Dendritic cell treated with granulocyte-macrophage colony-stimulating factor and Interleukin-4, amounts not matched to agents 40 ng/mL and 50 ng/mL, for 4 days (primary cell): ENCODE results near the gene LDHB.

Experiments used
- H3K27ac Mint-ChIP-seq: one replicate; pipeline ENCODE4 v1.8.0; 2022; ENCODE audit warnings: mild to moderate bottlenecking, mixed read lengths
- H3K27me3 Mint-ChIP-seq: one replicate; pipeline ENCODE4 v1.8.0; 2022; ENCODE audit warnings: mild to moderate bottlenecking, mixed read lengths
- H3K36me3 Mint-ChIP-seq: one replicate; pipeline ENCODE4 v1.8.0; 2022; ENCODE audit warnings: low read depth, mixed read lengths
- H3K4me1 Mint-ChIP-seq: one replicate; pipeline ENCODE4 v1.8.0; 2022; ENCODE audit warnings: low read depth, mixed read lengths
- H3K4me3 Mint-ChIP-seq: one replicate; pipeline ENCODE4 v1.8.0; 2022; ENCODE audit warnings: mild to moderate bottlenecking, moderate library complexity, mixed read lengths
- H3K9me3 Mint-ChIP-seq: one replicate; pipeline ENCODE4 v1.8.0; 2022; ENCODE audit warnings: mixed read lengths
- intact Hi-C: fragments of 100-400 bp; cut with micrococcal nuclease; formaldehyde crosslinking; loops from one replicate; pipeline ENCODE4 v1.15.0; 2022

LDHB gene

DNA sequence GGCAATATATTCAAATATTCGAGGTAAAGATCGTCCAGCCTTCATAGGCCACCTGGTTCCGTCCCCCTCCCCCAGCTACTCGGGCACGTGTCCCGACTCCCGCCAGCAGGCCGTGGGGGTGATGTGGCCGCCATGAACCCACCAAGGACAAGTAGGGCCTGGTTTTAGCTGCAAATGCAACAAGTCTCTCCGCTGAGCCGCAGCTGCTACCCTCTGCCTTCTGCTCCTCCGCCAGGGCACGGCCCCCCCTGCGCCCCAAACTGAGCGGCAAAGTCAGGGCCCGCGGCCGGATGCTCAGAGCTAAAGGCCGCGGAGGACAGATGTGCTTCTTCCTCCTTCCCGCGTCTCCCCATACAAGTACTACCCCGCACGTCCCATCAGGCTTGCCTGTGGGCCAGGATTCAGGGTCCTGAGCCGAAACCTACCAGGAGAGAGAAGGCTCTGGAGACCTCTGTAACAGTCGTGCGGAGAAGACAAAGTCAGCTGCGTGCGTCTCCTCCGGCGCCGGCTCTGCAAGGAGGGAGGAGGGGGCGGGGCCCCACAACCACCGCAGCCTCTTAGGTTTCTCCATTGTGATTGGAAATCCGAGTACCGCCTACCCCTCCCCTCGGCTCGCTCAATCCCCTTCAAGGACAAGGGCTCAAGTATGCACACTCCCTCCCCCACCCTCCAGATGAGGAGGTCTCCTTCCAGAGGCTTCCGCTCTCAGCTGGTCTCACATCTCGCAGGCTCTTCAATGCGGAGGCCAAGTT is at the start of gene LDHB:
Gene LDHB (minus strand): TSS at position 517 of the 752 bp plus-strand sequence. CDS start 3,171 bp downstream, outside the sequence.
- Mint-ChIP-seq H3K9me3 (no peaks in the 10 kb centered on the region), H3K36me3 (peaks cover 33% of the 10 kb centered on the region), H3K4me1 (peaks cover 22% of the 10 kb centered on the region), H3K27me3 (no peaks in the 10 kb centered on the region), H3K4me3 (peak within 1 kb of the TSS; percentile 93), H3K27ac (peak within 1 kb of the TSS; percentile 80)
- intact Hi-C loops: loop anchor here (5.0 kb wide), 1 partner anchor 155 kb away; the partner anchor contains the start of genes GOLT1B and RECQL

DNA sequence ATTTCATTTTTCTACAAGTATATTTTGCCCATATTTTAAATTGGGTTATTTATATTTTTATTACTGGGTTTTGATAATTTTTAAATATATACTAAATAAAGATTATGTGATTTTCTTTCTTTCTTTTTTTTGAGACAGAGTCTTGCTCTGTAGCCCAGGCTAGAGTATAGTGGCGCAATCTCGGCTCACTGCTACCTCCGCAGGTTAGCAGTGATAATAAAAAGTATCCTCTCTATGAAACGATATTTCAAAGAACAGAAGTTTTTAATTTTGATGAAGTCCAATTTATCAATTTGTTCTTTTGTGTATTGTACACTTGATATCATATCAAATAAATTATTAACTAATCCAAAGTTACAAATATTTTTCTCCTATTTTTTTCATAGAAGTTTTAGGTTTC is 47.2 kb upstream of the LDHB start:
- Mint-ChIP-seq H3K4me1 (no peaks in the 10 kb centered on the region), H3K27me3 (no peaks in the 10 kb centered on the region), H3K9me3 (no peaks in the 10 kb centered on the region), H3K27ac (no peak overlapping the region), H3K4me3 (no peak overlapping the region), H3K36me3 (no peaks in the 10 kb centered on the region)
- intact Hi-C loops: no loop called here

DNA sequence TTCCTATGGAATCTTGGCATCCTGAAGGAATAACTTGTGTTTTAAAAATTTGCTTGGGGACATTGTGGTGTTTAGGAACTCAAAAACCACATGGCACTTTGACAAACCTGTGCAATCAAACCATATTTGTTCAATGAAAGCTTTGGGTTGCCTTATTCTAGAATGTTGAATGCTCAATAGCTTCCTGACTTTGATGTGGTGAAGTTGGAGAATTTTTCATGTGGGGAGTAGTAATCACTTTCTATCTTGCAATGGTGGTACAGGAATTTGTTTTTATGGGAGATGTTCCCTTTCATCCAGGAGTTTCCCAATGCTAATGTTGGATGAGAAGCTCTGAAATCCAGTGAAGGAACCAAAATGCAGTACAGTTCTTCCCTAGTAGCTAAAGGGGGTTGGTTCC is 42.2 kb upstream of the LDHB start:
- H3K9me3 Mint-ChIP-seq: no peaks in the 10 kb centered on the region
- H3K4me3 Mint-ChIP-seq: no peak overlapping the region

DNA sequence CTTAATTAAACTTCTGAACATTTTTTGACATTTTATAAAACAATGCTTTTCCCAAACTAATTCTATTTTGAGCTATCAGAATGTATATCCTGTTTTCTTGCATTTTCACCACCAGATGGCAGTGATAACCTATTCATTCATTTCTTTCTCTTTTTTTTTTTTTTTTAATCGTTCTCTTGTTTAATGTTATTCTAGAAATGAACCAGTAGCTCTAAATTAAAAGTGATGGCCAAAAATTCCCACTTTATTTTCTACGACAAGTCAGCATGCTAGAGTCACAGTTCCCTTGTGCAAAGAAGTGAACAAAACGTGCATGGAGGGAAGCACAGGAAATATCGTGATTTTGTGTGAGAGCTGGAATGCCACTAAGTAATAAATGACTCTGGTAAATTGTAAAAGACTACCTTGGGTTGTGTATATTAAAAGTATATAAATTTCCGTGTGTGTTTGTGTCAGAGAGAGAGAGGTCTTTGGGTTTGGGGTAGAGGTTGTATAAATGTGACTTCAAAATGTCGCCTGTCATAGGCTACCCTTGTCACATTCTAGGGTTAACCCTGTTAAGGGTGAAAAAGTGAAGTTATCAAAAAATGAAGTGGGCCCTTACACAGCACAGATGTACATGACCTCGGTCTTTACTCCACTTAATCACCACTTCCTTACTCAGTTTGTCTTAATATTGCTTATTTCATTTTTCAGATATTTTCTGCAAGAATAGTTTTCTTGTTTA is 40.4 kb upstream of the LDHB start:
- no peaks in the 10 kb centered on the region for H3K27me3 Mint-ChIP-seq
- H3K36me3 Mint-ChIP-seq: no peaks in the 10 kb centered on the region
- H3K9me3 Mint-ChIP-seq: no peaks in the 10 kb centered on the region
- H3K4me3 Mint-ChIP-seq: no peak overlapping the region
- peaks cover 6% of the 10 kb centered on the region for H3K4me1 Mint-ChIP-seq
- H3K27ac Mint-ChIP-seq: no peak overlapping the region
- intact Hi-C loops: loop anchor here (2.0 to 5.0 kb wide), 4 partner anchors 321 to 764 kb away; no protein-coding TSS in a partner anchor

More for the DNA sequence above, 42.2 kb upstream of the LDHB start:
- H3K27ac Mint-ChIP-seq: no peak overlapping the region
- H3K4me1 Mint-ChIP-seq: peaks cover 2% of the 10 kb centered on the region
- intact Hi-C loops: loop anchor here (2.0 to 5.0 kb wide), 3 partner anchors 319 to 762 kb away; no protein-coding TSS in a partner anchor
- H3K36me3 Mint-ChIP-seq: no peaks in the 10 kb centered on the region
- no peaks in the 10 kb centered on the region for H3K27me3 Mint-ChIP-seq

DNA sequence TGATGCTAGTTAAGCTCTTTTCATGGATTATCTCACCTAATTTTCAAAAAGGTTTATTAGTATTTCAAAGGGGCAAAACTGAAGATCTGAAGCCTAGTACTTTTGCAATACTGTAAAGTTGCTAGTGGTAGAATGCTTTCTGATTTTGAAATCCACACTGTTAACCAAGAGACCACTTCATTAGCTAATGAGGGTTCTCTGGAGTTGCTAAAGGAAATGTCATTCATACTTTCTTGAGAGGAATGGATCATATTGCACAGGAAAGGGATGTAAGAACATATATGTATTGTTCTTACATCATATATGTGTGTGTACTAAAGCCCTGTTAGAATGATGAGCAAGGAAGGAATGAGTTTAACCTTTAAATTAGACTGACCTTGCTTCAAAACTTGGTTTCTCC is 39.0 kb upstream of the LDHB start:
- Mint-ChIP-seq H3K4me1 (peaks cover 6% of the 10 kb centered on the region), H3K4me3 (no peak overlapping the region), H3K27me3 (no peaks in the 10 kb centered on the region), H3K27ac (no peak overlapping the region), H3K36me3 (no peaks in the 10 kb centered on the region), H3K9me3 (no peaks in the 10 kb centered on the region)
- intact Hi-C loops: loop anchor here (2.0 to 5.0 kb wide), 3 partner anchors 641 to 766 kb away; no protein-coding TSS in a partner anchor

DNA sequence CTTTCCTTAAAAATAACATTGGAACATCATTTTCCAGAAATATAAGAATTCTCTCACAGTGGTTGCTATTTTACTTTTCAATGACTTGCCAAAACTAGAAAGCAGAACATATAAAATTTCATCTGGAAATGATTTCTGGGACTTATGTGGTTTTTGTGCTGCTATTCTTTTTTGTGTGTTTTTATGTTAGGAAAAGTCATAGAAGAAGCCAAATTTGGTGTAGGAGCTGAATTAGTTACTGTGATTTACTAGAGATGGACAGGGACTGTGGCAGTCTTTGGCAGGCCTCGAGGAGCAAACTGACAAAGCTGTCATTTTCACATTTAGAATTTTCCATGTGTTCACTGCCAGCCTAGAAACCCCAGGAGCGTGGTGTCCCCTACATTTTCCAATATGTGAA is 38.3 kb upstream of the LDHB start:
- Mint-ChIP-seq H3K27me3 (no peaks in the 10 kb centered on the region), H3K4me1 (peaks cover 6% of the 10 kb centered on the region), H3K9me3 (no peaks in the 10 kb centered on the region), H3K36me3 (no peaks in the 10 kb centered on the region), H3K4me3 (no peak overlapping the region), H3K27ac (no peak overlapping the region)
- intact Hi-C loops: loop anchor here (2.0 to 5.0 kb wide), 3 partner anchors 641 to 766 kb away; no protein-coding TSS in a partner anchor

DNA sequence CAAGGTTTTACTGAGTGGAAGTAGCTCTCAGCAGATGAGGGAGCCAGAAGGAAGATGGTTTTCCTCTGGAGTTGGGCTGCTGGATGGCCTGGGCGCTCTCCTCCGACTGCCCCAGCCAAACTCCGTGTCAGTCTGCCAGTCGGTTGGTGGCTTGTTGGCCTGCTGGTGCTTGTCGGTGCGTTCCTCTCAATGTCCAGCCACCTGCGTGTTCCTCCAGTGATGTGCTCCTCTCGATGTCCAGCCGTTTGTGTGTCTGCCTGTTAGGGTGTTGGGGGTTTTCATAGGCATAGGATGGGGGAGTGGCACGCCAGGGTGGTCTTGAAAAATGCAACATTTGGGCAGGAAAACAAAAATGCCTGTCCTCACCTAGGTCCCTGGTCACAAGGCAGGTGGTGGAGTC is 37.0 kb upstream of the LDHB start:
- intact Hi-C loops: loop anchor here (5.0 kb wide), 2 partner anchors 643 to 768 kb away; no protein-coding TSS in a partner anchor
- H3K27me3 Mint-ChIP-seq: no peaks in the 10 kb centered on the region
- peaks cover 6% of the 10 kb centered on the region for H3K4me1 Mint-ChIP-seq
- H3K4me3 Mint-ChIP-seq: no peak overlapping the region
- H3K9me3 Mint-ChIP-seq: peaks cover under 1% of the 10 kb centered on the region
- H3K27ac Mint-ChIP-seq: no peak overlapping the region
- H3K36me3 Mint-ChIP-seq: no peaks in the 10 kb centered on the region

DNA sequence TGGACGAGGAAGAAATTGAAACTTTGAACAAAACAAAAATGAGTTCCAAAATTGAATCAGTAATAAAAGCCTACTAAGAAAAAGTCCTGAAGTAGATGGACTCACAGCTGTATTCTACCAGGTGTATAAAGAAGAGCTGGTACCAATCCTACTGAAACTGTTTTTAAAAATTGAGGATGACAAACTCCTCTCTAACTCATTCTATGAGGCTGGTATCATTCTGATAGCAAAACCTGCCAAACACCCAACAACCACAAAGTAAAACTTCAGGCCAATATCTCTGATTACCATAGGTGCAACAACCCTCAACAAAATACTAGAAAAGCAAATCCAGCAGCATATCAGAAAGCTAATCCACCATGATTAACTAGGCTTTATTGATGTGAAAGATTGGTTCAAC is 33.9 kb upstream of the LDHB start:
- intact Hi-C loops: no loop called here
- H3K27ac Mint-ChIP-seq: no peak overlapping the region
- no peak overlapping the region for H3K4me3 Mint-ChIP-seq
- peaks cover 21% of the 10 kb centered on the region for H3K9me3 Mint-ChIP-seq
- no peaks in the 10 kb centered on the region for H3K36me3 Mint-ChIP-seq
- peaks cover 6% of the 10 kb centered on the region for H3K4me1 Mint-ChIP-seq
- H3K27me3 Mint-ChIP-seq: no peaks in the 10 kb centered on the region

DNA sequence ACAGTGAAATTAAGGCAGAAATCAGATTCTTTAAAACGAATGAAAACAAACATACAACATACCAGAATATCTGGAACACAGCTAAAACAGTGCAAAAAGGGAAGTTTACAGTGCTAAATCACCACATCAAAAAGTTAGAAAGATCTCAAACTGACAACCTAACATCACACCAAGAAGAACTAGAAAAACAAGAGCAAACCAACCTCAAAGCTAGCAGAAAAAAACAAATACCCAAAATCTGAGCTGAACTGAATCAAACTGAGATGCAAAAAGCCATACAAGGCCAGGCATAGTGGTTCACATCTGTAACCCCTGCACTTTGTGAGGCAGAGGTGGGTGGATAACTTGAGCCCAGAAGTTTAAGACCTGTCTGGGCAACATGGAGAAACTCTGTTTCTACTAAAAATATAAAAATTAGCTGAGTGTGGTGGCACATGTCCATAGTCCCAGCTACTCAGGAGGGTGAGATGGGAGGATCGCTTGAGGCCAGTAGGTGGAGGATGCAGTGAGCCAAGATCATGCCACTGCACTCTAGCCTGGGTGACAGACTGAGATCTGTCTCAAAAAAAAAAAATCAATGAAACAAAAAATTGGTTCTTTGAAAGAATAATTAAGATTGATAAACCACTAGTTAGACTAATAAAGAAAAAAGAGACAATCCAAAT is 33.2 kb upstream of the LDHB start:
- intact Hi-C loops: no loop called here
- Mint-ChIP-seq H3K36me3 (no peaks in the 10 kb centered on the region), H3K27ac (no peak overlapping the region), H3K4me1 (peaks cover 6% of the 10 kb centered on the region), H3K27me3 (no peaks in the 10 kb centered on the region), H3K4me3 (no peak overlapping the region), H3K9me3 (peaks cover 21% of the 10 kb centered on the region)

DNA sequence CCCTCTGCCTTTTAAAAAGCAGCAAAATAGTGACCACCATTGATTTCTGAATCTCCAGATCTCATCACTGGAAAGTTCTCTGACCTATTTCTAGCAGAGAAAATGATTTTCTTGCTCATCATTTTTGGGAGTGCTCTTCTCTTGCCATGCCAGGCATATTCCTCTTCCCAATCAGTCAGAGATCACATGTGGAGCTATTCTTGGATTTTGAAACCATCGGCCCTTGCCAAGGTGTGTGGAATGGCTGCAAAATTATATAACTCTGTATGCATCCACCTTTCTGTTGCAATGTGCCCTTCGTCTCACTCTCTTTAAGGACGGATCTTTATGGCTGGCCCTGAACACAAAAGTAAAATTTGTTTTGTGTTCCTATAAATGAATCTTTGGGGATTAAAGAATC is 25.5 kb upstream of the LDHB start:
- no peaks in the 10 kb centered on the region for H3K36me3 Mint-ChIP-seq
- no peak overlapping the region for H3K27ac Mint-ChIP-seq
- peaks cover 6% of the 10 kb centered on the region for H3K9me3 Mint-ChIP-seq
- no peaks in the 10 kb centered on the region for H3K4me1 Mint-ChIP-seq
- intact Hi-C loops: loop anchor here (5.0 kb wide), 1 partner anchor 181 kb away; the partner anchor contains the start of genes GOLT1B and RECQL
- H3K27me3 Mint-ChIP-seq: no peaks in the 10 kb centered on the region
- H3K4me3 Mint-ChIP-seq: no peak overlapping the region

DNA sequence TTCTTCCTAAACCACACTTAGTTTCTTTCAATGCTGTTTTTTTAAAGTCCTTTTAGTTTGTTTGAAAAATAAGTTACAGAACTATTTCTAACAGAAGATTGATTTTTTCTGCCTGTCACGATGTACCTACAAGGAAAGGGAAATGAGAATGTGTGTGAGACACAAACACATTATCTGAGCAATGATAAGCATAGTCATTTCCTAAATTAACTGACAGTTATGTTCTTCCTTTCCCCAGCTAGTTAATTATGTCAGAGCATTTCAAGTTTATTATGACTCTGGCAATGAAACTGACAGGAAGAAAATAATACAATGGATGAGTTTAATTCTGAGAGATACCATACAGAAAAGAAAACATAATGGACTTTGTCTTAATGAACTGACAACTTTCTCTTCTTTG is 21.3 kb upstream of the LDHB start:
- Mint-ChIP-seq H3K27ac (no peak overlapping the region), H3K9me3 (no peaks in the 10 kb centered on the region), H3K4me3 (no peak overlapping the region), H3K36me3 (no peaks in the 10 kb centered on the region), H3K4me1 (no peaks in the 10 kb centered on the region), H3K27me3 (no peaks in the 10 kb centered on the region)
- intact Hi-C loops: loop anchor here (5.0 kb wide), 1 partner anchor 382 kb away; no protein-coding TSS in a partner anchor

DNA sequence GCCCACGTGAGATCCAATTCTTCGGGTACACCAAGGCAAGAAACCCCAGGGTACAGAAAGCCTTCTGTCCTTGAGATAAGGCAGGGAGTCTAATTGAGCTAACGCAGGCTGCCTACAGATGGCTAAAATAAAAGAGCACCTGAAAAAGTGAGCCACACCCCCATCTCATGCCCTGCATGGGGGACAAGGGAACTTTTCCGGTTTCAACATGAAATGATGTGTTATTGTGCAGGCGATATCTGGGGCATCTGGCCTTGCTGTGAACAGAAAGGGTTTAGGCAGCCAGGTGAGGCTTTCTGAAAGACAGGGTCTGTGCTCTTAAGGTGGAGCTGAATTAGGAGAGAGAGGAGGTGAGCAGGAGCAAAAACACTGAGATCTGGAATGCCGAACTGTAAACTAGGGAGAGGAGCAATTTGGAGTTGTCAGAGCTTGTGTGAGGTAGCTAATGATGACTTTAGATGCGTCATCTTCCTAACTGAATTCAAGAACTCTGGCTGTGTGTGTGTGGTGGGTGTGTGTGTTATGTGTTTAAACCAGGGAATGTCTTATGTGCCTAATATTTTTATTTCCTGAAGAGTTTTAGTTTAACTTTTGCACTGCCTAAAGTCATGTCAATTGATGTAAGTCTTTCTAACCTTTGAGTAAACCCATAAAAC is 20.1 kb upstream of the LDHB start:
- intact Hi-C loops: loop anchor here (5.0 kb wide), 1 partner anchor 380 kb away; no protein-coding TSS in a partner anchor
- no peak overlapping the region for H3K27ac Mint-ChIP-seq

DNA sequence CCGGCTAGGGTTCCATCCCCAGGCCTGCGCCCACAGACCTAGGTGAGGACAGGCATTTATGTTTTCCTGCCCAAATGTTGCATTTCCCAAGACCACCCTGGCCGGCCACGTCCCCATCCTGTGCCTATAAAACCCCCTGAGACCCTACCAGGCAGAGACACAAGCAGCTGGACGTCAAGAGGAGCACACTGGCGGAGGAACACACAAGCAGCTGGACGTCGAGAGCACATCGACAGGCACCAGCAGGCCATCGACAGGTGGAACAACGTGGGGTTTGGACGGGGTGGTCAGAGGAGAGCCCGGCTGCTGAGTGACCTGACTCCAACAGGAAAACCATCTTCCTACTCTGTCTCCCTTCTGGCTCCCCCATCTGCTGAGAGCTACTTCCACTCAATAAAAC is 19.6 kb upstream of the LDHB start:
- Mint-ChIP-seq H3K4me1 (no peaks in the 10 kb centered on the region), H3K27me3 (no peaks in the 10 kb centered on the region), H3K4me3 (no peak overlapping the region), H3K9me3 (no peaks in the 10 kb centered on the region), H3K27ac (no peak overlapping the region), H3K36me3 (no peaks in the 10 kb centered on the region)
- intact Hi-C loops: loop anchor here (5.0 kb wide), 1 partner anchor 380 kb away; no protein-coding TSS in a partner anchor

More for the DNA sequence above, 20.1 kb upstream of the LDHB start:
- no peak overlapping the region for H3K4me3 Mint-ChIP-seq
- no peaks in the 10 kb centered on the region for H3K36me3 Mint-ChIP-seq
- H3K4me1 Mint-ChIP-seq: no peaks in the 10 kb centered on the region
- H3K9me3 Mint-ChIP-seq: no peaks in the 10 kb centered on the region
- no peaks in the 10 kb centered on the region for H3K27me3 Mint-ChIP-seq
